RKO (cell line): ENCODE results near the gene VDAC2.
A peak's percentile ranks its signal among the peaks of the same experiment; 100 is the strongest.
"Not testable (repeated sequence)": the region's sequence is repeated elsewhere in the genome, so short reads cannot be mapped to it uniquely, and the experiment has no call there.

Experiments
- DNase-seq: peaks from one replicate; pipeline ENCODE4 v3.0.0-alpha.2; 2016; ENCODE audit warnings: low spot score

VDAC2 gene

DNA sequence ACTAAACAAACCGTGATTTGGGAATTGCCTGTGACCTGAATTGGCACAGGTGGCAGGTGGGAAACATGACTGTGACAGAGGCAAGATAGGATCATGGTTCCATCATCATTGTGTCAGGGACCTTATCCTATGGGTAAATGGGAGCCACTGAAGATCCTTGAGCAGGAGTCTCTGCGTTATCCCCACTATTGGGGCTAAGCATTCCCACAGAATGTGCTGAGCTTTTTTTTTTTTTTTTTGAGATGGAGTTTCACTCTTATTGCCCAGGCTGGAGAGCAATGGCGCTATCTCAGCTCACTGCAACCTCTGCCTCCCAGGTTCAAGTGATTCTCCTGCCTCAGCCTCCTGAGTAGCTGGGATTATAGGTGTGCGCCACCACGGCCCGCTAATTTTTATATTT is 10.6 kb upstream of the VDAC2 start:
- not testable (repeated sequence) for DNase-seq

DNA sequence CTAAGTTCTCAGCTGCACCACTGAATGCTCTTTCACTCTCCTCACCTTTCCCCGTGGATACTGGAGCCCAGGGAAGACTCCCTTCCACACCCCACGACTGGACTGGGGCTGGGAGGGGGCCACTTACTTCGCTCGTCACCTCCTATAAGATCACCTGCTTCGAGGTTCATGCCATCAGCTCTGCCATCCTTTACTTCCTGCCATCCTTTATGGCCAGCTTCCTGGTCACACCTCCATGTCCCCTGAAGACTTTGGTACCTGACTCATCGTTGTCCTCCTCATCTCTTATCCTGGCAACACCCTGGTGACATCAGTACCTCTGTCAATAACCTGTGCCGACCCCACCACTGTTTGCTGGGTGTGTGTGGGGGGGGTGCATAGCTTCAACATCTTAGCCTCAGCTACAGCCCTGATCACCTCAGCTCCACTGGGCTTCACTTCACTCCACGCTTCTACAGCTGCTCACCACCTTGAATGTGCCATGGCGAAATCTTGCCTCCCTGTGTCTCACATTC is 8.7 kb upstream of the VDAC2 start:
- no peak for DNase-seq

DNA sequence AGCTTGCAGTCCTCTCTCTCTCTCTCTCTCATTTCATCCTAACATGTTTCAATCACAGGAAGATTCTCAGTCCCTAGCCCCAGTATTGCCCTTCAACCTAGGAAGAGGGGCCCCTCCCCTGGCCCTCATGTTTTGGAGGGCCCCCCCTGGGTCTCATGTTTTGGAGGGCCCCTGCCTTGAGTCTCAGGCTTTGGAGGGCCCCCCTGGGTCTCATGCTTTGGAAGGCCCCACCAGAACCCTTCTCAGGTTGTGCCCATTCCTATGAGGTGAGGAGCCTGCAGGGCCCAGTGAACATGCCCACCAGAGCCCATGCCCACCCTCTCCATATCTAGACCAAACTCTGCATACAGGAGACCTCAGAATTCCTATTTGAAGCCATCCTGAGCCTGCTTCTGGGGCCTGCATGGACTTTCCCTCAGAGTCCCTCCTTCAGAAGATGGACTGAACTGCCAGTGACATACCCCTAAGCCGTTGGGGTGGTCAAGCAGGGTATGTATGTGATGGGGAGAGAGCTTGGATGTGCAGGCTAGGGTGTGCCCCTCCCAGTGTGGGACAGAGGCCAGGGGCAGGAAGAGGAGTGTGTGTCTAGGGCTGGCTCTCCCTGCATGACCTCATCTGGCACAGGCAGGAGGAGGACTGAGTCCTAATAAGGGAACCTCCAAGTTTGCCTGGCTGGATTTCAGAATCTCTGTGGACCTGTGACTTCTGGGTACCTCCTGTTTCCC is 8.1 kb upstream of the VDAC2 start:
- DNase-seq, result no peak

DNA sequence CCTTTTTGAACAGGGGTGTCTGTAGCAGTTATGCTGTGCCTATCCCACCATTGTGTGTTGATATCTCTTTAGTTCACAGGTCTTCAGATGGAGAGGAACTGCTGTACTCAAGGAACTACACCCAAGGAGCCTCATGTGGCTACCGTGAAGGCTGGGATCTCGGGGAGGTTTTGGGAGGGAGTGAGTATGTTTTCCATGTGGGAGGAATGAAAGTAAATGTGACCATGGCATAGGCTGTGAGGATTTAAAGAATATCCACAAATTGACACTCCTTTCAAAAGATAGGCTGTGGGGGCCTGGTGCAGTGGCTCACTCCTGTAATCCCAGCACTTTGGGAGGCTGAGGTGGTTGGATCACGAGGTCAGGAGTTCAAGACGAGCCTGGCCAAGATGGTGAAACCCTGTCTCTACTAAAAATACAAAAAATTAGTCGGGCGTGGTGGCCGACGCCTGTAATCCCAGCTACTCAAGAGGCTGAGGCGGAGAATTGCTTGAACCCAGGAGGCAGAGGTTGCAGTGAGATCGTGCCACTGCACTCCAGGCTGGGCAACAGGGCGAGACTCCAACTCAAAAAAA is 7.5 kb upstream of the VDAC2 start:
- not testable (repeated sequence) for DNase-seq

DNA sequence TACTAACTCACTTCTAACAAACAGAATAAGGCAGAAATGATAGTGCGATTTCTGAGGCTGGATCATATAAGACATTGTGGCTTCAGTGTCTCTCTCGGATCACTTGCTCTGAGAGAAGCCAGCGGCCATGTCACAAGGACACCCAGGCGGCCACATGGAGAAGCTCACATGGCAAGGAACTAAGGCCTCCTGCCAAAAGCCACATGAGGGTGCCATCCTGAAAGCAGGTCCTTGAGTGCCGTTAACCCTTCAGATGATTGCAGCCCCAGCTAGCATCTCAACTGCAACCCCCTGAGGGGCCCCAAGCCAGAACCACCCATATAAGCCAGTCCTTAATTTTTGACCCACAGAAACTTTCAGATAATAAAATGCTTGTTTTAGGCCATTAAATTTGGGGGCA is 6.9 kb upstream of the VDAC2 start:
- DNase-seq, result no peak

DNA sequence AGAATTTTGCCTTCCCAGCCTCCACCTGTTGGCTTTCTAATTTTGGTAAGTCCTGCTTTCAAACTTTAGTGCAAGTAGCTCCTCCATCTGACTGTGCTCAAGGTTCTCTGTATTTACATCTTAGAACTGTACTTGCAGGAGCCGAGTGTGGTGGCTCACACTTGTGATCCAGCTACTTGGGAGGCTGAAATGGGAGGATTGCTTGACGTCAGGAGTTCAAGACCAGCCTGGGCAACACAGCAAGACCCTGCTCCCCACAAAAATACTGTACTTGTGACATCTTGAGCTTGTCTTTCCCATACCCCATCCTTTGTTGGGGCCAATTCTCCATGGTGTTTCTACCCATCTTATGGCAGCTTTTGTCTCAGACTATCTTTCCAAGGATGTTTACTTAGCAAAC is 4.7 kb upstream of the VDAC2 start:
- DNase-seq, result no peak

DNA sequence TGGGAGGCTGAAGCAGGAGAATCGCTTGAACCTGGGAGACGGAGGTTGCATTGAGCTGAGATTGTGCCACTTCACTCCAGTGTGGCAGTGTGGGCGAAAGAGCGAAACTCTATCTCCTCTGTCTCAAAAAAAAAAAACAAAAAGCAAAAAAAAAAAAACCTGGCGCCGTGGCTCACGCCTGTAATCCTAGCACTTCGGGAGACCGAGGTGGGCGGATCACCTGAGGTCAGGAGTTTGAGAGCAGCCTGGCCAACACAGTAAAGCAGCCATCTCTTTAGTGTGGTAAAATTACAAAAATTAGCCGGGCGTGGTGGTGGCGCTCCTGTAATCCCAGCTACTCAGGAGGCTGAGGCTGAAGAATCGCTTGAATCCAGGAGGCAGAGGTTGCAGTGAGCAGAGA is 4.0 kb upstream of the VDAC2 start:
- DNase-seq, result not testable (repeated sequence)

DNA sequence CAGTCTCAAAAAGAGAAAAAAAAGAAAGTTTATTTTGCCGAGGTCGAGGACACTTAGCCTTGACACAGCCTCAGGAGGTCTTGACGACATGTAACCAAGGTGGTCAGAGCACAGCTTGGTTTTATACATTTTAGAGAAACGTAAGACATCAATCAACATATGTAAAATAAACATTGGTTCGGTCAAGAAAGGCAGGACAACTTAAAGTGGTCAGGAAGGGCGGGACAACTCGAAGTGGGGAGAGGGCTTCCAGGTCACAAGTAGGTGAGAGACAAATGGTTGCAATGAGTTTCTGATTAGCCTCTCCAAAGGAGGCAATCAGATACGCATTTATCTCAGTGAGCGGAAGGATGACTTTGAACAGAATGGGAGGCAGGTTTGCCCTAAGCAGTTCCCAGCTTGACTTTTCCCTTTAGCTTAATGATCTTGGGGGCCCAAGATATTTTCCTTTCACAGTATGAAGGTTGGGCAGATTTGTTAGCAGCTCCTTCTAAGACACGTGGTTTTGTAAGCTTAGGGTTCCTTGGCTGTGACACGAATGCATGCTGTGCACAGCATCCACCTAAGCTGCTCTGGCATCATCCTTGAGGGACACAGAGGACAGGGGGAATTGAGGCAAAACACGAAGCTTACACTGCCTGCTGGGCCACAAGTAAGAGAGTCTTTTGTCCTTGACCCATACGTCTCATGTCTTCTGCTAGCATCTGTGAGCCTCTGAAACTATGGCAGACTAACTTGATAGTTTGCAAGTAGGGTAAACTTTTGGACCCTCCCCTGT is 3.3 kb upstream of the VDAC2 start:
- no peak for DNase-seq

DNA sequence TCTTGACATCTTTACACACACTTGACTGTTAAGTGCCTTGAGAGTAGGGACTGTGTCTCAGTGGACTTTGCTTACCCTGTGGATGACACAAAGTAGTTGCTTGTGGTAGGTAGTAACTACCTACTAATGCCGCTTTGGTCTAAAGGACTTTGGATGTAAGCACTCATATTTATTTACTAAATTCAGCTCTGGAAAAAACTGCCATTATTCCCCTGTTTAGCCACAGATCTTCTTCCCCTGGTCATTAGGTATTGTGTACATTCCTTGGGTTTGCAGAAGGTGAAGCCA is 2.8 kb upstream of the VDAC2 start:
- DNase-seq, result no peak

DNA sequence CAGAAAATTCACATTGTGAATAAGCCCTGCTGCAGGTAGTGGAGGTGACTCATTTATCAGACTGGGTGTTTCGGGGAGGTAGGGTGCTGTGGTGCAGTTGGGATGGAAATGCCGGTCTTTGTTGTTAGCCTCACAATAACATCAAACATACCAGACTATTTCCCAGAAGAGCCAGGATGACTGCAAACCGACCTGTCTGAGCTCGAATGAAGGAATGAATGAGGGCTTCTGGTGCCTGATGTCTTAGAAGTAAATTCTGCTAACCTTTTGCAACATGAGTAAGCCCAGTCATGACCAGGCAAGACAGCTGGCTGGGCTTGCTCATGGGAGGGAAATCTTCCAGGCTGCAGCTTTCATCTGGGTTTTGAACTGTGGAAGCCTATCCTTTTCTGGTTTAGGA is 2.4 kb upstream of the VDAC2 start:
- peak; percentile 41 for DNase-seq

DNA sequence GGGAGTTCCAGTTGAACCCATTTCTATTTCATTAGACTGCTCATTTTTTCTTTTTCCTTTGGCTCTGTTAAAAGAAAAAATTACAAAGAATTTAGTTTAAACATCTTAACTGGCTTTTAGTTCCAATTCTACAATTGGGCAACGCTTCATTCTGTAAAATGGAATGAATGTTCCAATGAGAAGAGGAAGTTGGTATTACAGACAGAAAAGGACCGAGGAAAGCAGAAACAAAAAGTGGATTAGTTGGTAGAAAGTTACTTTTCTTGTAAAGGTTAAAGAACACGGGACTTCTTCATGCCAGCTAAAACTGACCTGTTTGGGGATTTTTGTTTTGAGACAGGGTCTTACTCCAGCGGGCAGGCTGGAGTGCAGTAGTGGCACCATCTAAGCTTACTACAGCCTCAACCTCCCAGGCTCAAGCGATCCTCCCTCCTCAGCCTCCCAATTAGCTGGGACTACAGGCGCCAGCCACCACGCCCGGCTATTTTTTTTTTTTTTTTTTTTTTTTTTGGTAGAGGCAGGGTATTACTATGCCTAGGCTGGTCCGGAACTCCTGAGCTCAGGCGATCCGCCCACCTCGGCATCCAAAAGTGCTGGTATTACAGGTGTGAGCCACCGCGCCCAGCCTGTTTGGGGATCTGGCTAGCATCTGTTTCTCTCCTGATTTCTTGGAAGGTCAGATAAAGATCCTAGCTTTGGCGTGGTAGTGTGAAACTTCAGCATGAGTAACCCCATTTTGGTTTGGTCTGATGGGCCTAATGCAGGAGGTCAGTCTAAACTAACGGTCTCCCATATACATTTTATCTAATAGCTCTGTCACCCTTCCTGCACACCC is 1.3 kb upstream of the VDAC2 start:
- peak; percentile 37 for DNase-seq

DNA sequence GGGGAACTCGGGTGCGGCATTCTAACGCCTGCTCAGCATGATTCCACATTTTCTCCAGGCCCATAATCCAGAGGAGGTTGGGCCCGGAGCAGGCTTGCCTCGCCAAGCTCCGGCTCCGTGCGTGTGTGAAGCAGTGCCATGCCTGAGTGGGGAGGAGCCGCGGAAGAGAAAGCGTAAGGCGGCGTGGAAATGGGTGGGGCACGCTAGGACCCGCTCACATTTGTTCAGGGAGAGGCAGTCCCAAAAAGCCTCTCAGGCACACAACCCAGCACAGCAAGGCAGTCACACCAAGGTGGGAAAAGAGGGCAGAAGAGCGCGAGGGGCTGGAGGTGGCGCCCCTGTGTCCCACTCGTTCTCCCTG is 695 bp upstream of the VDAC2 start:
- peak; percentile 67 for DNase-seq

DNA sequence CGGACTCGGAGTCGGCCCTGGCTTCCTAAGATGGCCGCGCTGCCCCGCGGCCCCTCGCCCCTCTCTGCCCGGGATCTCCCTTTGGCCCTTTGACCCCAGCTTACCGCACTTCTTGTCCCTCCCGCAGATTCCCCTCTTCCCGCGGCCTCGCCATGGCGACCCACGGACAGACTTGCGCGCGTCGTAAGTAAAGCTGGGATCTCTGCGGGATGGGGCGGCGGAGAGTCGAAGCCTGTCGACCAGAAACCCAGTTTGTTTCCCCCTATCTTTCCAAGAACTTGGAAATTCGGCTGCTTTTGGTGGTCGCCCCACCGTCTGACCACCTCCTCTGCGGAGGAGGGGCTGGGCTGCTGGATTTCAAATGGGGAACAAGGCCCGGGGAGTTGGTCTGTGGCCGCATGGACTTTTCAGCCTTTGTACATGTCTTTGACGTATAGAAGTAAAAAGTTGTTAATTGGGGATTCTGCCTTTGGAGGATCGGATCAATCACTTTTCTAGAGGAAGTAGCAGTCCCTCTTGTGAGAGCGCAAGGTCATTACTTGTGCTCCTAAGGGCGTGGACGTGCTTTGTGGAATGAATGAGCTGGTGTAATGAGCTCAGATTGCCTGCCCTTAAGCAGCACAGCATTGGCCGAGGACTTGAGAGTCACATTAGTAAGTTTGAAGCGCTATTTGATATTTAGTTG is 553 bp downstream of the VDAC2 start:
- DNase-seq, result peak; percentile 91

DNA sequence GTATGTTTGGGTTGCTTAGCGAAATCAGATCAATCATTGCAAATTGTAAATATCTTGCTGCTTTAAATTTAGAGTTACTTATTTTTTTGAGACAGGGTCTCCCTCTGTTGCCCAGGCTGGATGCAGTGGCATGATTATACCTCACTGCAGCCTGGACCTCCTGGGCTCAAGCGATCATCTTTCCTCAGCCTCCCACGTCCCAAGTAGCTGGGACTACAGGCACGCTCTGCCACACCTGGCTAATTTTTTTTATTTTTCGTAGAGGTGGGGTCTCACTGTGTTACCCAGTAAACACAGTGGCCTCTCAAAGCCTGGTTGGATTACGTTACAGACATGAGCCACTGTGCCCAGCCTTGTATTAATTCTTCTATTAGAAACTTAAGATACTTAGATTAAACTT is 1.7 kb downstream of the VDAC2 start:
- no peak for DNase-seq

DNA sequence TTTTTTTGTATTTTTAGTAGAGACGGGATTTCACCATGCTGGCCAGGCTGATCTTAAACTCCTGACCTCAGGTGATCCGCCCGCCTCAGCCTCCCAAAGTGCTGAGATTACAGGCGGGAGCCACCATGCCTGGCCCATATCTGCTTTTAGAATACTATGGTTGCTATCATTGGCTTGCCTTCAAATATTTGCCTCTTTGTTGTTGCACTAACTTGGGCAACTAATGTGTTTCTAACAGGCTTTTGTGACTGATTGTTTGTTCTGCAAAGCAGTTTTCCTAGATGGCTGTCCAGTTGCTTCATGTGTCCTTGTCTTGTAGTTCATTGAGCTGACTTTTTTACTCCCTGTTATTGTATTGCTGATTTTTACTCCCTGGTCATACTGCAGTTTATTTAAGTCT is 9.7 kb downstream of the VDAC2 start:
- no peak for DNase-seq

DNA sequence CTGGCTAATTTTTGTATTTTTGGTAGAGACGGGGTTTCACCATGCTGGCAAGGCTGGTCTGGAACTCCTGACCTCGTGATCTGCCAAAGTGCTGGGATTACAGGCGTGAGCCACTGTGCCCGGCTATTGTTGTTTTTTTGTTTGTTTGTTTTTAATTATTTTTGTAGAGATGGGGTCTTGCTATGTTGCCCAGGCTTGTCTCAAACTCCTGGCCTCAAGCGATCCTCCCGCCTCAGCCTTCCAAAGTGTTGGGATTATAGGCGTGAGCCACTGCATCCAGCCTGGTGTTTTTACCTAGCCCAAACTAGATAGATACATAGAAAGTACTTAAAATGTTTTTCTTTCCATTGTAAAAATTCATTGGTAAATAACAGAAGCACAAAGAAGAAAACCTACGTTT is 10.9 kb downstream of the VDAC2 start:
- not testable (repeated sequence) for DNase-seq

DNA sequence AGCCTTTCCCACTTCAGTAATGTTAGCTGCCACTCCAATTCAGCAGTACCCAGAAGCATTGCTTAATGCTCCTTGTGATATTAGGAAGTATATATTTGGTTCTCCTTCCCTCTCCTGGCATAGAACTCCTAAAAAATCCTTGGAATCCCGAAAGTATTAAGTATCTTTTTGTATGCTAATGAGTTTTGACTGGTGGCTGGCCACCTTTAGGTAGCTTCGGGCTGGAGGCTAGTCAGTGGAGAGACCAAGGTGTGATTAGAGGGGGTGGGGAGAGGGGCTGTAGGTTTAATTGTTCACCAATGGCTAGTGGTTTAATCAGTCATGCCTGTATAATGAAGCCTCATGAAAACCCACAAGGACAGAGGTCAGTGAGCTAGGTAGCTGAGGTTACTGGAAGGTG is 12.9 kb downstream of the VDAC2 start:
- no peak for DNase-seq

DNA sequence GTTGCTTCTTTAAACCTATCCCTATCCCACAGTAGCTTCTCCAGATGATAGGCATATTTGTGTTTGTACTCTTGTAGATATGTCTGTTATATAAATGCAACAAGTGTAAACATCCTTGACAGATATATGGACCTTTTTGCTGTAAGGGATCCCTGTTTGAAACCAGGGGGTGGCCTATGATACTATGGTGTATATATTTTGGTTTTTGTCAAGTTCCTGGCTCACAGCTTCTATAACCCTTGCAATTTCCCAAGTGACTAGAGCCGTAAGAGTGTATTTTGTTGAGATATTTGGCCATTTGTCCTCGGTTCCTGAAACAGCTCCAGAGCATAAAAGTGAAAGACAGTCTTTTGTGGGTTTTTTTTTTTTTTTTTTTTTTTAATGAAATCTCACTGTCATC is 15.5 kb downstream of the VDAC2 start:
- no peak for DNase-seq

DNA sequence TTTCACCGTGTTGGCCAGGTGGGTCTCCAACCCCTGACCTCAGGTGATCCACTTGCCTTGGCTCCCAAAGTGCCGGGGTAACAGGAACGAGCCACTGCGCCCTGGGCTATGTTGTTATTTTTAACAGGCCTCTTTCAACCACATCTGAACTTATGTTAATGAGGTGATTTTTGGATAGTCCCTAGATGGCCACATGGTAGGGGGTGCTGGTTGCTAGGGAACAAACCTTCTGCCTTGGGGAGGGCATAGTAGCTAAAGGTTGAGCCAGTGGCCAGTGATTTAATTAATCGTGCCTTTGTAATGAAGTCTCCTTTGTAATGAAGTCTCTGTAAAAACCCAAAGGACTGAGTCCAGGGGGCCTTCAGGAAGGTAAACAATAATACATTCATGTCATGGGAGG is 16.1 kb downstream of the VDAC2 start:
- DNase-seq, result no peak

DNA sequence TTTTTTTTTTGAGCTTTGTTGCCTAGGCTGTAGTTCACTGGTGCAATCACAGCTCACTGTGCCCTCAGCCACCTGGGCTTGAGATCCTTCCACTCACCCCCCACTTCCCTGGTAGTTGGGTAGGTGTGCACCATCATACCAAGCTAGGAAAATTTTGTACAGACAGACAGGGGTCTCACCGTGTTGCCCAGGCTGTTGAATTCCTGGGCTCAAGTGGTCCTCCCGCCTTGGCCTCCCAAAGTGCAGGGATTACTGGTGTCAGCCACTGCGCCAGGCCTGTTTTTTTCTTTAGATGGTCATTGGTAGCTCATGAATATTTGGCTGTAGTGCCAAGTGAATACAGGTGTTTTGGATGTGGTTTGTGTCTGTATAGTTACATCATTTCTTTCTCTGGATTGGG is 17.7 kb downstream of the VDAC2 start:
- no peak for DNase-seq

DNA sequence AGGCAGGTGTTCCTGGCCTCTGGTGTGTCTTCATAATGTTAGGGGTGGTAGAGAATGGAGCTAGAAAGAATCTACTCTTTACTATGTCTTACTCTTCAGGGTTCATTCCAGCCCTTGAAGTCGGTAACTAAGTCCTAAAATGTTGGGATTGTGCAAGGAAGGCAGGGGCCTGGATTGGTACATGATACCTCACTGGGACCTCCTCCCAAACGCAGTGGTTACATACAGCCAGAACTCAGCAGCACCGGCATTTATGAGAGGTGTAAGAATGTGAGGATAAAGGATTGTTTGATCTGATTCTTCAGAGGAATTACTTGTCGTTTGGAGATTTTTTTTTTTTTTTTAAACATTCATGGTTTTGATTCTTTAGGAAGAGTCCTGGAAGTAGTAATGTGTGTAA is 18.2 kb downstream of the VDAC2 start:
- no peak for DNase-seq

DNA sequence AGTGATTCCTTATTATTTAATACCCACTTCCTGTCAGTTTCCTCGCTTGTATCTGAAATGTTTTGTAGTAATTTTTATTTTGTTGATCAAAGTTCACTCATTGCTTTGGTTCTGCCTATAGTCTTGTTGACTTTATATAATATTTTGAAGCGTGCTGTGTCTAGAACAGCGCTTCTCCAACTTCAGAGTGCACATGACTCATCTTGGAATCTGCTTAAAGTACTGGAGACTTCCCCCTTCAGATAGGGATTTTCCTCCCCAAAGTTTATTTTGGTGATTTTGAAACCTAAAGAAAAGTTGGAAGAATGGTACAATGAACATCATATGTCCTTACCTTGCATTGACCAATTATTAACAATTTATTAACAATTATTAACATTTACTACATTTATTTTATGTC is 19.4 kb downstream of the VDAC2 start:
- DNase-seq, result no peak
